Activated CD8-positive, alpha-beta T cell treated with anti-CD3 and anti-CD28 coated beads, Interleukin-2, amount 10 ng/mL, durations not matched to agents 7 days and 5 days (primary cell): ENCODE measurements around the gene GUCY1B1. TPM values are rescaled to one million over a fixed set of nuclear protein-coding genes. Genes with fewer than 3 reads are reported as not detected.

Source experiments
- ATAC-seq: fragments of 150-1000 bp; cut with Tn5 transposase; one replicate; pipeline ENCODE4 v1.10.0; 2021; ENCODE audit warnings: moderate library complexity
- CTCF ChIA-PET: fragments of 350-600 bp; sonication (Branson Sonifier 250); formaldehyde crosslinking; loops from one replicate; lab custom pipeline; 2021; ENCODE audit warnings: antibody characterized with exemption; lab: Charles Lee
- POLR2A ChIA-PET: fragments of 350-600 bp; sonication (Branson Sonifier 250); formaldehyde crosslinking; loops from one replicate; lab custom pipeline; 2021; ENCODE audit warnings: antibody characterized with exemption; lab: Charles Lee
- DNase-seq: peaks from one replicate; pipeline ENCODE4 v3.0.0-alpha.2; 2020
- H3K27ac Mint-ChIP-seq: one replicate; pipeline ENCODE4 v1.8.0; 2021; ENCODE audit warnings: mild to moderate bottlenecking, mixed read lengths
- H3K27me3 Mint-ChIP-seq: one replicate; pipeline ENCODE4 v1.8.0; 2021; ENCODE audit warnings: low read depth, mixed read lengths
- H3K36me3 Mint-ChIP-seq: one replicate; pipeline ENCODE4 v1.8.0; 2021; ENCODE audit warnings: low read depth, mixed read lengths
- H3K4me1 Mint-ChIP-seq: one replicate; pipeline ENCODE4 v1.8.0; 2021; ENCODE audit warnings: low read depth, mixed read lengths
- H3K4me3 Mint-ChIP-seq: one replicate; pipeline ENCODE4 v1.8.0; 2021; ENCODE audit warnings: mild to moderate bottlenecking, mixed read lengths
- H3K9me3 Mint-ChIP-seq: one replicate; pipeline ENCODE4 v1.8.0; 2022; ENCODE audit warnings: mixed read lengths; ENCODE audit not compliant: insufficient read depth
- total RNA-seq, 2 experiments: library from RNA; stranded (reverse); gene quantifications; one replicate each; pipeline ENCODE4 v1.2.3, GENCODE V29; 2021

The GUCY1B1 gene
- total RNA-seq = under 1 TPM; 0.10 to 0.26 TPM

GRCh38 chr4:155758481-155759371, at the start of gene GUCY1B1:
Gene GUCY1B1, plus strand, starts transcription at chr4:155759021. Its CDS starts 120 bp downstream, at chr4:155759141.
- peak; percentile 73 for DNase-seq
- ChIA-PET CTCF (interaction anchor here (0.6 to 1.7 kb wide), 2 partner anchors 31 to 129 kb away, joined by 3 read pairs; no protein-coding TSS in a partner anchor), POLR2A (interaction anchor here (0.6 kb wide), 1 partner anchor 9 kb away, joined by 3 read pairs; no protein-coding TSS in a partner anchor)
- H3K9me3 Mint-ChIP-seq = no peaks in the 10 kb centered on the region
- no peaks in the 10 kb centered on the region for H3K36me3 Mint-ChIP-seq
- peak within 1 kb of the TSS; percentile 45 for H3K4me3 Mint-ChIP-seq
- peaks cover 28% of the 10 kb centered on the region for H3K27me3 Mint-ChIP-seq
- ATAC-seq = peak; percentile 97
- no peak within 1 kb of the TSS for H3K27ac Mint-ChIP-seq
- H3K4me1 Mint-ChIP-seq = peaks cover 10% of the 10 kb centered on the region

GRCh38 chr4:155709918-155710317, 48.9 kb upstream of the GUCY1B1 start:
- Mint-ChIP-seq H3K4me1 (no peaks in the 10 kb centered on the region), H3K27me3 (no peaks in the 10 kb centered on the region), H3K9me3 (no peaks in the 10 kb centered on the region), H3K4me3 (no peak overlapping the region), H3K36me3 (no peaks in the 10 kb centered on the region), H3K27ac (no peak overlapping the region)
- ChIA-PET POLR2A (no interaction called here), CTCF (no interaction called here)
- ATAC-seq (no peak), DNase-seq (no peak)

GRCh38 chr4:155711556-155711955, 47.3 kb upstream of the GUCY1B1 start:
- no peak overlapping the region for H3K4me3 Mint-ChIP-seq
- H3K9me3 Mint-ChIP-seq = no peaks in the 10 kb centered on the region
- no peaks in the 10 kb centered on the region for H3K4me1 Mint-ChIP-seq
- ChIA-PET POLR2A (no interaction called here), CTCF (no interaction called here)
- H3K27ac Mint-ChIP-seq = no peak overlapping the region
- H3K27me3 Mint-ChIP-seq = no peaks in the 10 kb centered on the region
- DNase-seq (no peak), ATAC-seq (no peak)
- H3K36me3 Mint-ChIP-seq = no peaks in the 10 kb centered on the region

- no peak for DNase-seq
- CTCF ChIA-PET = no interaction called here
- no peak overlapping the region for H3K4me3 Mint-ChIP-seq
- H3K9me3 Mint-ChIP-seq = no peaks in the 10 kb centered on the region
- no peaks in the 10 kb centered on the region for H3K27me3 Mint-ChIP-seq
- H3K36me3 Mint-ChIP-seq = no peaks in the 10 kb centered on the region
- H3K4me1 Mint-ChIP-seq = no peaks in the 10 kb centered on the region
- H3K27ac Mint-ChIP-seq = no peak overlapping the region
- no peak for ATAC-seq
- POLR2A ChIA-PET = no interaction called here
Observed at GRCh38 chr4:155712846-155713245, 46.0 kb upstream of the GUCY1B1 start.

GRCh38 chr4:155713911-155714310, 44.9 kb upstream of the GUCY1B1 start:
- ATAC-seq (no peak), DNase-seq (no peak)
- H3K27ac Mint-ChIP-seq = no peak overlapping the region
- POLR2A ChIA-PET = no interaction called here
- no peak overlapping the region for H3K4me3 Mint-ChIP-seq
- CTCF ChIA-PET = no interaction called here
- no peaks in the 10 kb centered on the region for H3K27me3 Mint-ChIP-seq
- no peaks in the 10 kb centered on the region for H3K36me3 Mint-ChIP-seq
- H3K4me1 Mint-ChIP-seq = no peaks in the 10 kb centered on the region
- H3K9me3 Mint-ChIP-seq = no peaks in the 10 kb centered on the region

GRCh38 chr4:155722336-155722735, 36.5 kb upstream of the GUCY1B1 start:
- H3K4me1 Mint-ChIP-seq = no peaks in the 10 kb centered on the region
- ChIA-PET POLR2A (no interaction called here), CTCF (no interaction called here)
- H3K36me3 Mint-ChIP-seq = no peaks in the 10 kb centered on the region
- H3K27me3 Mint-ChIP-seq = no peaks in the 10 kb centered on the region
- H3K27ac Mint-ChIP-seq = no peak overlapping the region
- no peak overlapping the region for H3K4me3 Mint-ChIP-seq
- ATAC-seq (no peak), DNase-seq (no peak)
- no peaks in the 10 kb centered on the region for H3K9me3 Mint-ChIP-seq

- no peak overlapping the region for H3K27ac Mint-ChIP-seq
- H3K27me3 Mint-ChIP-seq = no peaks in the 10 kb centered on the region
- H3K36me3 Mint-ChIP-seq = no peaks in the 10 kb centered on the region
- ATAC-seq (no peak), DNase-seq (no peak)
- H3K9me3 Mint-ChIP-seq = no peaks in the 10 kb centered on the region
- ChIA-PET CTCF (no interaction called here), POLR2A (no interaction called here)
- H3K4me1 Mint-ChIP-seq = no peaks in the 10 kb centered on the region
- no peak overlapping the region for H3K4me3 Mint-ChIP-seq
Observed at GRCh38 chr4:155722816-155723499, 35.9 kb upstream of the GUCY1B1 start.

- DNase-seq = no peak
- H3K4me3 Mint-ChIP-seq = no peak overlapping the region
- H3K27ac Mint-ChIP-seq = no peak overlapping the region
- ChIA-PET CTCF (no interaction called here), POLR2A (no interaction called here)
- H3K27me3 Mint-ChIP-seq = no peaks in the 10 kb centered on the region
- H3K4me1 Mint-ChIP-seq = no peaks in the 10 kb centered on the region
- no peak for ATAC-seq
- no peaks in the 10 kb centered on the region for H3K36me3 Mint-ChIP-seq
- H3K9me3 Mint-ChIP-seq = no peaks in the 10 kb centered on the region
Observed at GRCh38 chr4:155724731-155725130, 34.1 kb upstream of the GUCY1B1 start.

GRCh38 chr4:155734065-155734464, 24.8 kb upstream of the GUCY1B1 start:
- H3K4me1 Mint-ChIP-seq = no peaks in the 10 kb centered on the region
- no peak overlapping the region for H3K4me3 Mint-ChIP-seq
- no peak for ATAC-seq
- DNase-seq = no peak
- ChIA-PET CTCF (no interaction called here), POLR2A (no interaction called here)
- H3K9me3 Mint-ChIP-seq = no peaks in the 10 kb centered on the region
- H3K27me3 Mint-ChIP-seq = no peaks in the 10 kb centered on the region
- H3K27ac Mint-ChIP-seq = no peak overlapping the region
- no peaks in the 10 kb centered on the region for H3K36me3 Mint-ChIP-seq

- H3K4me1 Mint-ChIP-seq = no peaks in the 10 kb centered on the region
- ChIA-PET CTCF (no interaction called here), POLR2A (no interaction called here)
- H3K9me3 Mint-ChIP-seq = no peaks in the 10 kb centered on the region
- DNase-seq (no peak), ATAC-seq (no peak)
- no peaks in the 10 kb centered on the region for H3K36me3 Mint-ChIP-seq
- H3K27ac Mint-ChIP-seq = no peak overlapping the region
- H3K4me3 Mint-ChIP-seq = no peak overlapping the region
- no peaks in the 10 kb centered on the region for H3K27me3 Mint-ChIP-seq
Observed at GRCh38 chr4:155734951-155735350, 23.9 kb upstream of the GUCY1B1 start.

GRCh38 chr4:155735496-155735895, 23.3 kb upstream of the GUCY1B1 start:
- no peaks in the 10 kb centered on the region for H3K4me1 Mint-ChIP-seq

GRCh38 chr4:155738548-155738947, 20.3 kb upstream of the GUCY1B1 start:
- Mint-ChIP-seq H3K4me3 (no peak overlapping the region), H3K36me3 (no peaks in the 10 kb centered on the region), H3K9me3 (no peaks in the 10 kb centered on the region), H3K27me3 (no peaks in the 10 kb centered on the region), H3K4me1 (no peaks in the 10 kb centered on the region), H3K27ac (no peak overlapping the region)
- ATAC-seq (no peak), DNase-seq (no peak)
- POLR2A ChIA-PET = no interaction called here
- CTCF ChIA-PET = no interaction called here

More at GRCh38 chr4:155735496-155735895, 23.3 kb upstream of the GUCY1B1 start:
- ChIA-PET POLR2A (no interaction called here), CTCF (no interaction called here)
- H3K4me3 Mint-ChIP-seq = no peak overlapping the region
- no peak overlapping the region for H3K27ac Mint-ChIP-seq
- no peak for ATAC-seq
- no peaks in the 10 kb centered on the region for H3K36me3 Mint-ChIP-seq
- no peaks in the 10 kb centered on the region for H3K9me3 Mint-ChIP-seq
- H3K27me3 Mint-ChIP-seq = no peaks in the 10 kb centered on the region
- no peak for DNase-seq
